B cell (primary cell): Measurements from ENCODE around the gene ZNHIT2. TPM values are rescaled to one million over a fixed set of nuclear protein-coding genes. Genes with fewer than 3 reads are reported as not detected.

Experiments used
- ATAC-seq: fragments of 200-7000 bp; cut with Tn5 transposase; one replicate; pipeline ENCODE4 v1.10.0; 2021; ENCODE audit warnings: low read depth, mild to moderate bottlenecking, moderate number of reproducible peaks, moderate library complexity
- CTCF ChIA-PET: fragments of 350-600 bp; sonication (Branson Sonifier 250); formaldehyde crosslinking; loops from one replicate; lab custom pipeline; 2021; ENCODE audit warnings: antibody characterized with exemption, inconsistent platforms; lab: Charles Lee
- POLR2A ChIA-PET: fragments of 350-600 bp; sonication (Branson Sonifier 250); formaldehyde crosslinking; loops from one replicate; lab custom pipeline; 2021; ENCODE audit warnings: antibody characterized with exemption; lab: Charles Lee
- DNase-seq: peaks from one replicate; pipeline ENCODE4 v3.0.0; 2013
- H2AFZ ChIP-seq: 2 replicates; pipeline ENCODE4 v1.6.1; 2012; ENCODE audit warnings: mild to moderate bottlenecking, low read depth, low read length; ENCODE audit not compliant: insufficient read depth, poor library complexity, severe bottlenecking
- H3K27ac ChIP-seq, 2 donors: 1 replicate in 1 of 2; 2 replicates in 1 of 2; pipeline ENCODE4 v1.5.1; 2012 to 2013; ENCODE audit warnings: low read length in 2 of 2, mild to moderate bottlenecking in 2 of 2, moderate library complexity in 1 of 2
- H3K27me3 ChIP-seq, 4 experiments: fragments of 200-600 bp in 1 of 4; sonication (generic) in 1 of 4; replicated peaks in 1 of 4; 1 replicate in 2 of 4; 2 replicates in 2 of 4; pipeline versions ENCODE4 v1.6.1 to v1.7.0; 2013 to 2016; ENCODE audit warnings: low read length in 3 of 4, mild to moderate bottlenecking in 2 of 4, mixed read lengths in 1 of 4, moderate library complexity in 1 of 4; ENCODE audit not compliant: insufficient read depth in 4 of 4, control insufficient read depth in 3 of 4; ENCODE audit errors: control extremely low read depth in 1 of 4
- H3K36me3 ChIP-seq, 2 experiments: replicated peaks in 1 of 2; 1 replicate in 1 of 2; 2 replicates in 1 of 2; pipeline versions ENCODE4 v1.6.1 to v1.7.1; 2013; ENCODE audit warnings: low read length in 1 of 2; ENCODE audit not compliant: insufficient read depth in 2 of 2, control insufficient read depth in 1 of 2; ENCODE audit errors: control extremely low read depth in 1 of 2, extremely low read depth in 1 of 2
- H3K4me1 ChIP-seq, 2 donors: fragments of 200-600 bp in 1 of 2; sonication (generic) in 1 of 2; 1 replicate in 1 of 2; 2 replicates in 1 of 2; pipeline versions ENCODE4 v1.5.1 to v1.6.1; 2013 to 2017; ENCODE audit warnings: low read length in 2 of 2; ENCODE audit not compliant: control insufficient read depth in 2 of 2, insufficient read depth in 2 of 2
- H3K4me2 ChIP-seq: replicated peaks from 2 replicates; pipeline ENCODE3; 2012; ENCODE audit warnings: mild to moderate bottlenecking, low read depth, low read length; ENCODE audit not compliant: poor library complexity, severe bottlenecking
- H3K4me3 ChIP-seq, 5 experiments: fragments of 200-600 bp in 1 of 5; sonication (generic) in 1 of 5; 1 replicate in 3 of 5; 2 replicates in 2 of 5; pipeline versions ENCODE4 v1.5.1 to v1.7.0; 2011 to 2016; ENCODE audit warnings: low read length in 4 of 5, mild to moderate bottlenecking in 4 of 5, low read depth in 2 of 5, control low read depth in 1 of 5, moderate library complexity in 1 of 5; ENCODE audit not compliant: insufficient read depth in 1 of 5; ENCODE audit errors: control extremely low read depth in 1 of 5, extremely low read depth in 1 of 5
- H3K79me2 ChIP-seq: fragments of 200-600 bp; sonication (generic); one replicate; pipeline ENCODE4 v1.6.0; 2016; ENCODE audit warnings: low read length; ENCODE audit not compliant: control insufficient read depth, insufficient read depth
- H3K9ac ChIP-seq: fragments of 200-600 bp; sonication (generic); 2 replicates; pipeline ENCODE4 v1.6.1; 2017; ENCODE audit warnings: mild to moderate bottlenecking, low read length, moderate library complexity
- H3K9me3 ChIP-seq, 3 donors: one replicate each; pipeline versions ENCODE4 v1.6.1 to v1.7.1; 2013; ENCODE audit warnings: low read length in 2 of 3; ENCODE audit not compliant: control insufficient read depth in 2 of 3, insufficient read depth in 1 of 3; ENCODE audit errors: control extremely low read depth in 1 of 3
- H4K20me1 ChIP-seq: 2 replicates; pipeline ENCODE4 v1.6.0; 2012; ENCODE audit warnings: mild to moderate bottlenecking, low read length; ENCODE audit not compliant: insufficient read depth, control insufficient read depth, poor library complexity, severe bottlenecking
- H3K27ac Mint-ChIP-seq: one replicate; pipeline ENCODE4 v1.8.0; 2021; ENCODE audit warnings: mixed read lengths
- H3K27me3 Mint-ChIP-seq: one replicate; pipeline ENCODE4 v1.8.0; 2021; ENCODE audit warnings: mixed read lengths
- H3K4me1 Mint-ChIP-seq: one replicate; pipeline ENCODE4 v1.8.0; 2021; ENCODE audit warnings: mixed read lengths
- H3K4me3 Mint-ChIP-seq: one replicate; pipeline ENCODE4 v1.8.0; 2021; ENCODE audit warnings: mixed read lengths
- H3K9me3 Mint-ChIP-seq: one replicate; pipeline ENCODE4 v1.8.0; 2022; ENCODE audit warnings: mixed read lengths; ENCODE audit not compliant: insufficient read depth
- EZH2 ChIP-seq: IDR thresholded peaks from 2 replicates; pipeline ENCODE4 v1.6.1; 2012; ENCODE audit warnings: borderline replicate concordance, low read depth, mild to moderate bottlenecking, moderate library complexity, low read length; ENCODE audit not compliant: insufficient read depth, poor library complexity, severe bottlenecking
- WGBS: methylation state at CpG from one replicate; pipeline ENCODE4 v1.1.5; 2013; ENCODE audit warnings: missing lambda C conversion rate; ENCODE audit not compliant: insufficient coverage; 5-methylcytosine and 5-hydroxymethylcytosine counted together
- intact Hi-C: fragments of 100-400 bp; cut with micrococcal nuclease; formaldehyde crosslinking; loops from one replicate; pipeline ENCODE4 v1.10.0; 2022
- polyA plus RNA-seq: library from polyadenylated mRNA; depleted of rRNA; stranded (reverse); fragments of >200 nt; gene quantifications from 2 replicates; pipeline ENCODE4 v1.2.3, GENCODE V29; 2012
- total RNA-seq, 2 donors: library from RNA; stranded (reverse); fragments of 120-200 nt in 1 of 2; gene quantifications; 1 replicate in 1 of 2; 2 replicates in 1 of 2; pipeline versions ENCODE4 v1.2.3 to v1.2.4, GENCODE V29; 2013 to 2022
- TF ChIP-seq, protein P1 (sequence below): fragments of 200-600 bp; IDR thresholded peaks from one replicate; pipeline ENCODE4 v1.8.0; 2022; ENCODE audit warnings: antibody characterized with exemption, mild to moderate bottlenecking

ZNHIT2 gene
- total and polyA plus RNA-seq, 2 donors (not counting 1 experiment from before 2014, with no cell fraction given): 6.2 to 14.1 TPM

DNA sequence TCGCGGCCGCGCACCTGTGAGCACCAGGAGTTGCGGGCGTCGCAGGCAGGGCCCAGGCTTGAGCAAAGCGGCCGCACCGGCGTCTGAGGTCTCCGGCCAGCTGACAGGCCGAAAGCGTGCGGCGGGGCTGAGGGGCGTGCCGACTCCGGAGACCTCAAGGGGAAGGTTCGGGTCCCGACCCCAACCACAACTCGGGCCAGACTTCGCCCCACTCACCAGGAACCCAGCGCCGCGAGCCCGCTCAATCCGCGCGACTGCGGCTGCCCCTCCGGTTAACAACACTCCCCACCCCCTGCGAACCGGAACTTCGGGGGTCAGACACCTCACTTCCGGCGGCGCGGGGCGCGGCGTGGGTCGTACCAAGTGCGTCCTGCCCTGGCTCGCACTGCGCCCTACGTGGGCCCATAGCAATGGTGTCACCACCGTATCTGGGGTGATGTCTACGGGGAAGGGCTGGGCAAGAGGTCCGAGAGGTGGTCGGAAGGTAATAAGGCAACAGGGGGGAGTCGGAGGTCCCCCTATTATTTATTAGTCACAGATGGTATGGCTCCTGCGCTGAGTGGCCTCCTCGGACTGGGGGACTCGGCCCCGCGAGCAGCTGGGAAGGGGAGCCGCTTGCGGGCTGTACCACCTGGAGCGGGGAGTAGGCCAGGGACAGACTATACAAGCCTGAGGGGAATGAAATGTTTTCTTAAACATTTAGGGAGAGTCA is 16.9 kb upstream of the ZNHIT2 start, which contains the start of gene SYVN1:
Gene SYVN1 (minus strand): TSS at position 280 of the 712 bp plus-strand sequence. CDS start 918 bp downstream, outside the sequence.
- TF ChIP-seq EZH2: no peak
- TF ChIP-seq, protein P1, sequence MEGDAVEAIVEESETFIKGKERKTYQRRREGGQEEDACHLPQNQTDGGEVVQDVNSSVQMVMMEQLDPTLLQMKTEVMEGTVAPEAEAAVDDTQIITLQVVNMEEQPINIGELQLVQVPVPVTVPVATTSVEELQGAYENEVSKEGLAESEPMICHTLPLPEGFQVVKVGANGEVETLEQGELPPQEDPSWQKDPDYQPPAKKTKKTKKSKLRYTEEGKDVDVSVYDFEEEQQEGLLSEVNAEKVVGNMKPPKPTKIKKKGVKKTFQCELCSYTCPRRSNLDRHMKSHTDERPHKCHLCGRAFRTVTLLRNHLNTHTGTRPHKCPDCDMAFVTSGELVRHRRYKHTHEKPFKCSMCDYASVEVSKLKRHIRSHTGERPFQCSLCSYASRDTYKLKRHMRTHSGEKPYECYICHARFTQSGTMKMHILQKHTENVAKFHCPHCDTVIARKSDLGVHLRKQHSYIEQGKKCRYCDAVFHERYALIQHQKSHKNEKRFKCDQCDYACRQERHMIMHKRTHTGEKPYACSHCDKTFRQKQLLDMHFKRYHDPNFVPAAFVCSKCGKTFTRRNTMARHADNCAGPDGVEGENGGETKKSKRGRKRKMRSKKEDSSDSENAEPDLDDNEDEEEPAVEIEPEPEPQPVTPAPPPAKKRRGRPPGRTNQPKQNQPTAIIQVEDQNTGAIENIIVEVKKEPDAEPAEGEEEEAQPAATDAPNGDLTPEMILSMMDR: no peak
- peak within 1 kb of the TSS; percentile 99 for H3K27ac Mint-ChIP-seq
- ChIA-PET CTCF (interaction anchor here (0.5 to 7.5 kb wide), 9 partner anchors 12 to 442 kb away, joined by 3 to 64 read pairs (median 5); partner anchors contain the start of genes CAPN1, EHBP1L1, FAU and MRPL49), POLR2A (interaction anchor here (0.6 to 8.8 kb wide), 10 partner anchors 9 to 1121 kb away, joined by 3 to 160 read pairs (median 4); partner anchors contain the start of genes CAPN1, FAU, MALAT1 and MRPL49)
- H3K4me1 Mint-ChIP-seq: peaks cover 68% of the 10 kb centered on the region
- ATAC-seq (peak; percentile 51), DNase-seq (peak; percentile 97)
- intact Hi-C loops: loop anchor here (1.0 to 5.0 kb wide), 3 partner anchors 50 to 483 kb away; partner anchors contain the start of genes CDCA5, PCNX3, SAC3D1 and ZFPL1
- no peaks in the 10 kb centered on the region for H3K9me3 Mint-ChIP-seq
- H3K9me3 ChIP-seq: no peaks in the 10 kb centered on the region
- WGBS: under 1% methylated on average over 48 of the region's 60 CpGs
- H3K27me3 ChIP-seq: no peaks in the 10 kb centered on the region
- peak within 1 kb of the TSS; percentile 81 to 99 (median 96) for H3K4me3 ChIP-seq
- H3K4me2 ChIP-seq: peak within 1 kb of the TSS; percentile 89
- peaks cover 39 to 59% of the 10 kb centered on the region in 2 donors for H3K4me1 ChIP-seq
- peak within 1 kb of the TSS; percentile 97 for H3K4me3 Mint-ChIP-seq
- peaks cover 1 to 30% of the 10 kb centered on the region in 2 experiments for H3K36me3 ChIP-seq
- peak within 1 kb of the TSS; percentile 71 for H2AFZ ChIP-seq
- no peaks in the 10 kb centered on the region for H3K27me3 Mint-ChIP-seq
- H3K9ac ChIP-seq: peak within 1 kb of the TSS; percentile 99
- H4K20me1 ChIP-seq: peaks cover 46% of the 10 kb centered on the region
- peaks cover 75% of the 10 kb centered on the region for H3K79me2 ChIP-seq
- H3K27ac ChIP-seq: peak within 1 kb of the TSS; percentile 98 to 99
